Mesendoderm (in vitro differentiated cells): ENCODE measurements around the gene SMIM20.
A peak's percentile ranks its signal among the peaks of the same experiment; 100 is the strongest.

Experiments used
- DNase-seq: peaks from one replicate; pipeline ENCODE4 v3.0.0; 2013
- H2AK5ac ChIP-seq: 2 replicates; pipeline ENCODE4 v1.6.1; 2013; ENCODE audit warnings: low read length, inconsistent platforms
- H2BK120ac ChIP-seq: 2 replicates; pipeline ENCODE4 v1.6.1; 2013; ENCODE audit warnings: low read depth, mild to moderate bottlenecking, low read length, moderate library complexity, mixed read lengths
- H2BK15ac ChIP-seq: replicated peaks from 2 replicates; pipeline ENCODE4 v1.6.1; 2013; ENCODE audit warnings: low read depth, mild to moderate bottlenecking, moderate library complexity
- H2BK5ac ChIP-seq: 2 replicates; pipeline ENCODE4 v1.6.1; 2013; ENCODE audit warnings: low read length, inconsistent platforms
- H3K18ac ChIP-seq: 2 replicates; pipeline ENCODE4 v1.6.1; 2013; ENCODE audit warnings: mild to moderate bottlenecking, low read length, mixed read lengths
- H3K23ac ChIP-seq: one replicate; pipeline ENCODE4 v1.6.1; 2013; ENCODE audit warnings: low read length
- H3K27ac ChIP-seq: 2 replicates; pipeline ENCODE4 v1.5.1; 2013; ENCODE audit warnings: low read depth, mild to moderate bottlenecking, inconsistent platforms, low read length, moderate library complexity
- H3K27me3 ChIP-seq: 2 replicates; pipeline ENCODE4 v1.6.1; 2013; ENCODE audit warnings: low read length, control low read depth, mild to moderate bottlenecking, inconsistent platforms; ENCODE audit not compliant: insufficient read depth, poor library complexity
- H3K36me3 ChIP-seq: 2 replicates; pipeline ENCODE4 v1.6.1; 2013; ENCODE audit warnings: low read length, inconsistent platforms; ENCODE audit not compliant: control insufficient read depth, insufficient read depth
- H3K4ac ChIP-seq: one replicate; pipeline ENCODE4 v1.6.1; 2013; ENCODE audit warnings: low read depth, mild to moderate bottlenecking, low read length, moderate library complexity
- H3K4me1 ChIP-seq: 2 replicates; pipeline ENCODE4 v1.6.1; 2013; ENCODE audit warnings: low read depth, low read length, inconsistent platforms; ENCODE audit not compliant: control insufficient read depth
- H3K4me2 ChIP-seq: 2 replicates; pipeline ENCODE4 v1.6.1; 2013; ENCODE audit warnings: low read length
- H3K4me3 ChIP-seq: 2 replicates; pipeline ENCODE4 v1.5.1; 2013; ENCODE audit warnings: mild to moderate bottlenecking, low read length
- H3K56ac ChIP-seq: one replicate; pipeline ENCODE4 v1.6.1; 2013; ENCODE audit warnings: low read length
- H3K79me1 ChIP-seq: 2 replicates; pipeline ENCODE4 v1.6.1; 2013; ENCODE audit warnings: low read length, inconsistent platforms
- H3K79me2 ChIP-seq: 2 replicates; pipeline ENCODE4 v1.6.1; 2013; ENCODE audit warnings: mild to moderate bottlenecking, low read length; ENCODE audit not compliant: control insufficient read depth, insufficient read depth
- H3K9ac ChIP-seq: 2 replicates; pipeline ENCODE4 v1.6.1; 2013; ENCODE audit warnings: low read length, inconsistent platforms
- H4K5ac ChIP-seq: one replicate; pipeline ENCODE4 v1.6.1; 2013; ENCODE audit warnings: low read length
- H4K8ac ChIP-seq: one replicate; pipeline ENCODE4 v1.6.1; 2013; ENCODE audit warnings: low read depth, mild to moderate bottlenecking, control low read depth, low read length, moderate library complexity
- WGBS: extraction: QIAGEN DNeasy Blood & Tissue Kit; methylation state at CpG from one replicate; pipeline ENCODE4 v1.1.7; 2013; ENCODE audit warnings: low lambda C conversion rate, missing lambda C conversion rate; ENCODE audit not compliant: insufficient coverage; ENCODE audit errors: extremely low coverage; 5-methylcytosine and 5-hydroxymethylcytosine counted together

SMIM20 gene

DNA sequence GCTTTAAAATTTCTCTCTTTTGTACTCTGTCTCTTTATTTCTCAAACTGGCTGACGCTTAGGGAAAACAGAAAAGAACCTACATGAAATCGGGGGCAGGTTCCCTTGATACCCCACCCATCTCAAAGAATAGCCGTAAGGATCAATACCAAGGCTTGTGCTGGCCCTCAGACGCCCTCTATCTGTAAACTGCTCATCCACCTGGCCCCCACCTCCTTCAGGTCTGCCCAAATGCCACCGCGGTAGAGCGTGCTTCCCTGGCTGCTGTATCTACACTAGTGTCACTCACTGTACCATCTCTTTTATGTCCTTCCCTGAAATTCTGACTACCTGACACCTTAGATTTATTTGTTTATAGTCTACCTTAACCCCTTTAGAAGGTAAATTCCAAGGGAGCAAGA lies 62.8 kb downstream of the SMIM20 start:
- H3K79me1 ChIP-seq, result no peaks in the 10 kb centered on the region
- no peak overlapping the region for H3K4ac ChIP-seq
- no peak overlapping the region for H3K23ac ChIP-seq
- no peak overlapping the region for H2BK120ac ChIP-seq
- no CpG with 5 or more reads among the region's 7 CpGs for WGBS
- H4K8ac ChIP-seq, result no peak overlapping the region
- H3K18ac ChIP-seq, result no peak overlapping the region
- H4K5ac ChIP-seq, result no peak overlapping the region
- H3K4me2 ChIP-seq, result no peak overlapping the region
- no peak overlapping the region for H3K4me3 ChIP-seq
- peak overlapping the region; percentile 58 for H3K56ac ChIP-seq
- no peaks in the 10 kb centered on the region for H3K27me3 ChIP-seq
- DNase-seq, result no peak
- H2AK5ac ChIP-seq, result no peak overlapping the region
- H3K36me3 ChIP-seq, result no peaks in the 10 kb centered on the region
- H3K27ac ChIP-seq, result no peak overlapping the region
- H3K4me1 ChIP-seq, result peaks cover 7% of the 10 kb centered on the region
- H2BK5ac ChIP-seq, result no peak overlapping the region
- no peaks in the 10 kb centered on the region for H3K79me2 ChIP-seq
- no peak overlapping the region for H2BK15ac ChIP-seq
- no peak overlapping the region for H3K9ac ChIP-seq

DNA sequence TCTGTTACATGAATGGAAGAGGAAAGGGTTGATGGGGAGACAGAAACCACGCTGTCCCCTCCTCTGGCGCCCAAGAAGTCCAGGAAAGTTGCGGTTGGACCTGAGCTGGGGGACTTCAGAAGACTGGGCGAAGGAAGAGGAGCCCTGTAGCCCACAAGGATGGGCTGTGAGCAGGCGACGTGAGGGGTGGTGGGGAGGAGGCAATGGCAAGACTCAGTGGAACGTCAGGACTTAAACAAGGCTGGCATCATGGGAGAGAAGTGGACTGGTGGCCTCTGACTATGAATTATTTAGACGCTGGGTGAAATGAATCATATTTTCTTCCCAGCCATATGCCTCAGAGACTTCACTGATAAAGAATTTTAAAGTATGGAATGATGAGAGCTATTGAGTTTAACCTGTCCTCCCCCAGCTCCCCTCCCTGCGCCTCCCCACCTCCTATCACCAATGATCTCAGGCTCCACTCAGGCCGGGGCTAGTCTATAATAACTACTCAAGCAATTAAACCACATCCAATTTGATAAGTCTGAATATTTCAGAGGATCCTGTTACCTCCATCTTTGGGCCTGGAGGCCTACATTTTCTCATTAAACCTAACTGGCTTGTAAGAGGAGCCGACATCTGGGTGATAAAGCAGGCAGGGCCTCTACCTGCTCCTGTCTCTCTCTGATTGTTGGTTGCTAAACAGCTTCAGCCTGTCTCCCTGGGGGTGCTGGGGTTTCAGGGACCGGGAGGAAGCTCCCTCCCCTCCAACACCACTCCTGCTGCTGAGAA lies 63.6 kb downstream of the SMIM20 start:
- Histone ChIP-seq H2AK5ac (peak overlapping the region; percentile 80), H2BK120ac (no peak overlapping the region), H3K4me1 (peaks cover 7% of the 10 kb centered on the region), H2BK5ac (peak overlapping the region; percentile 81), H3K36me3 (no peaks in the 10 kb centered on the region), H3K23ac (peak overlapping the region; percentile 57), H3K4me3 (no peak overlapping the region), H3K56ac (peak overlapping the region; percentile 75), H3K27me3 (no peaks in the 10 kb centered on the region), H3K79me2 (no peaks in the 10 kb centered on the region), H4K5ac (no peak overlapping the region), H3K18ac (peak overlapping the region; percentile 4), H2BK15ac (no peak overlapping the region), H3K27ac (no peak overlapping the region), H3K79me1 (no peaks in the 10 kb centered on the region), H3K9ac (no peak overlapping the region), H4K8ac (no peak overlapping the region), H3K4me2 (no peak overlapping the region), H3K4ac (no peak overlapping the region)
- peak; percentile 53 for DNase-seq
- WGBS, result no CpG with 5 or more reads among the region's 12 CpGs

DNA sequence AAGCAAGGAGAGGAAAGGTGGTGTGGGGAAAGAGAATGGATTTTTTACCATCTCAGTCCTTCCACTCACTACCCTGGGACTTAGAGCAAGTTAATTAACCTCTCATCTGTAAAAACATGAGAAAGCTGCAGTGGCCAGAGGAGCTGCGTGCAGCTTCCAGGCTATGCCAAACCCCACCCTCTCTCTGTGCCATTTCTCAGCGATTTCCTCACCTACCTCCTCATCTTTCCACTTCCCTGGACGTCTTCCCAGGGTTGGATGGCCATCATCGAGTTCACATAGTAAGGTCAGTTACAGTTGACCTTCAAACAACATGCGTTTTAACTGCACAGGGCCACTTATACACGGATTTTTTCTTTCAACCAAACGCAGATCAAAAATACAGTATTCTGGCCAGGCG lies 64.3 kb downstream of the SMIM20 start:
- no peaks in the 10 kb centered on the region for H3K79me1 ChIP-seq
- H3K27me3 ChIP-seq, result no peaks in the 10 kb centered on the region
- H3K23ac ChIP-seq, result no peak overlapping the region
- H3K56ac ChIP-seq, result peak overlapping the region; percentile 75
- no peak overlapping the region for H2BK120ac ChIP-seq
- no peak overlapping the region for H2AK5ac ChIP-seq
- H4K5ac ChIP-seq, result no peak overlapping the region
- H3K9ac ChIP-seq, result peak overlapping the region; percentile 15
- no peak overlapping the region for H2BK15ac ChIP-seq
- no peak overlapping the region for H3K4me3 ChIP-seq
- no peak overlapping the region for H3K4me2 ChIP-seq
- H3K4ac ChIP-seq, result no peak overlapping the region
- H3K4me1 ChIP-seq, result peaks cover 7% of the 10 kb centered on the region
- peak overlapping the region; percentile 4 for H3K18ac ChIP-seq
- no CpG with 5 or more reads among the region's 8 CpGs for WGBS
- DNase-seq, result no peak
- H2BK5ac ChIP-seq, result peak overlapping the region; percentile 39
- H3K36me3 ChIP-seq, result no peaks in the 10 kb centered on the region
- H4K8ac ChIP-seq, result no peak overlapping the region
- H3K79me2 ChIP-seq, result no peaks in the 10 kb centered on the region
- H3K27ac ChIP-seq, result no peak overlapping the region
